Putamen (tissue), 1 donor: ENCODE measurements around the gene BACH2.
"Not testable (repeated sequence)": the region's sequence is repeated elsewhere in the genome, so short reads cannot be mapped to it uniquely, and the experiment has no call there.

ENCODE experiments used
- DNase-seq: peaks from one replicate; pipeline ENCODE4 v3.0.0-alpha.2; 2016; ENCODE audit warnings: low spot score

The BACH2 gene

GRCh38 chr6:90212274-90212673 is 84.4 kb downstream of the BACH2 start:
- no peak for DNase-seq

DNA sequence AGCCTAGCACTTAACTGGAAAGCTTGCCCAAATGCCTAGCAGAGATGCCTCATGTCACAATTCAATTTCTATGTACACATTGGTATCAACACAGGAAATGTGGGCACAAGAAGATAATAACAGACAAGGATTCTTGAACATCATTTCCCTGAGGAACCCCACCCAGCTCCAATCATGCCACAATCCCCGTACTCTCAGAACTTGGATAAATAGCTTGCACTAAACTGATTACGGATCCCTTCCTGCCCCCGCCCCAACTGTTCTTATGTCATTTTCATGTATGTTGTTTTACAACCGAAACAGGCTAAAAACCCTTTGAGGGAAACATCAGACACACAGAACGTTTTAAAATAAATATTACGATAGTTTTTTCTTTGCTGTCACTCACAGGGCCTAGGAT is 87.1 kb downstream of the BACH2 start:
- no peak for DNase-seq

DNA sequence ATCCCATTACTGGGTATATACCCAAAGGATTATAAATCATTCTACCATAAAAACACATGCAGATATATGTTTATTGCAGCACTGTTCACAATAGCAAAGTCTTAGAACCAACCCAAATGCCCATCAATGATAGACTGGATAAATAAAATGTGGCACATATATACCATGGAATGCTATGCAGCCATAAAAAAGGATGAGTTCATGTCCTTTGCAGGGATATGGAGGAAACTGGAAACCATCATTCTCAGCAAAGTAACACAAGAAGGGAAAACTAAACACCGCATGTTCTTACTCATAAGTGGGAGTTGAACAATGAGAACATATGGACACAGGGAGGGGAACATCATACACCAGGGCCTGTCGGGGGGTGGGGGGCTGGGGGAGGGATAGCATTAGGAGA is 88.0 kb downstream of the BACH2 start:
- DNase-seq, result not testable (repeated sequence)

- DNase-seq, result no peak
Observed at GRCh38 chr6:90204327-90205056, 92.2 kb downstream of the BACH2 start.

DNA sequence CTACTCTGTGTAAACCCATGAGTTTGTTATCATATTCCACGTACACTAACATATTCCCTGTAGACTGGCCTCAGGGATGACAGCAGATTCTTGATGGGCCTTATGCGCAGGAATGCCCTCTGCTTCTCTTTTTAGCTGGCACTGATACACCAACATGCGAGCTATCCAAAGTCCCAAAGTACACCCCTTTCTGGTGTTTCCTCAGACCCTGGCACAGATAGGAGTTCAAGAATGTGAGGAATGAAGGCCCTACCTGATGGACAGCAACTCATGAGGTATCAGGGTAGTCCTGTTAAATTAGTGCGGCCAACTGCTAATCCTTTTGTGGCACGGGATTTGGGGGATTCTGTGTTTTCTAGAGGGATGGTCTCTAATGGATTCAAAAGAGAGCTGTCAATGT is 93.0 kb downstream of the BACH2 start:
- no peak for DNase-seq

DNA sequence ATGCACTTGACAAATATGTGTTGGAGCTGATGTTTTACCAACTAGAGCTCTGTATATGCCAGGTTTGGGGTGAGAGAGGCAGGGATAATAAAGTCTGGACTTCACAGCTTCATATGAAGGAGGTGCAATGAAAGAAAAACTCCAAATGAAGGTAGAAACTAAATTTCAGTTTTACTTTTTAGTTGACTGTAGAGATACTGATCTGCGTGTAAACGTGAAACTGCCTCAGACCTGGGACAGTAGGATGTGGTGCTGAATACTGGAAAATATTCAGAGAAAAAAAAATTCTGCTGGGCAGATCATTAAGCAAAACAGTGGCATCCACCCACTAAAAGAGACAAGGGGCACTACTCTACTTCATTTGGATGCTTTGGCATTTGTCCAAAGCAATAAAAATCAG is 94.5 kb downstream of the BACH2 start:
- DNase-seq, result no peak

GRCh38 chr6:90199900-90200299 is 96.7 kb downstream of the BACH2 start:
- DNase-seq, result no peak

GRCh38 chr6:90198758-90199425 is 97.8 kb downstream of the BACH2 start:
- DNase-seq, result no peak

DNA sequence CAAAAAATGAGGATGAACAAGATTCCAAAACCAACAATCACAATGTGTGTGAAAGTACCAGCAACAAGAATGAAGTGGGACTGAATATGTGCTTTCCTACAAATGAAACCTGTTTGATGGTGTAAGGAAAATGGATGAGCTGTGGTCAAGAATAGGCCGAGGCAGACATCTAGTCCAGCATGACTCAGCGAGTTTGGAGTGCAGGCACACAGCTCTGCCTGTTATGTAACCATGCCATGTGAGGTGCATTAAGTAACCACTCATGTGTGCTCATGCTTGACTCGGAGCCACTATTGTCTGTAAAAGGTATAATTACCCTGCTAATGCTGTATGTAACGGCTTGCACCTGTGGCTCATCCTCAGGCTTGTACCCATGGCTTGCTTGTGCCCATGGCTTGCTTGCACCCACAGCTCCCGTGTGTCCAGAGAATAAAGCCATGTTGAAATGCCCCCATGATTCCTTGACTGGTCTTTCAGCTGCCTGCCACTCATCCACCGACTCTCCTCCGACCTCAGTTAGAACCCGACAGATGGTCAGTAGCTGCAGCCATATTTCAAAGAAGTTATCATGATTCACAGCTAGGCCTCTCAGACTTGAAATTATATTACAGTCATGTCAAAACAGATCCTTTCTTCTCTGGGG is 98.7 kb downstream of the BACH2 start:
- no peak for DNase-seq

DNA sequence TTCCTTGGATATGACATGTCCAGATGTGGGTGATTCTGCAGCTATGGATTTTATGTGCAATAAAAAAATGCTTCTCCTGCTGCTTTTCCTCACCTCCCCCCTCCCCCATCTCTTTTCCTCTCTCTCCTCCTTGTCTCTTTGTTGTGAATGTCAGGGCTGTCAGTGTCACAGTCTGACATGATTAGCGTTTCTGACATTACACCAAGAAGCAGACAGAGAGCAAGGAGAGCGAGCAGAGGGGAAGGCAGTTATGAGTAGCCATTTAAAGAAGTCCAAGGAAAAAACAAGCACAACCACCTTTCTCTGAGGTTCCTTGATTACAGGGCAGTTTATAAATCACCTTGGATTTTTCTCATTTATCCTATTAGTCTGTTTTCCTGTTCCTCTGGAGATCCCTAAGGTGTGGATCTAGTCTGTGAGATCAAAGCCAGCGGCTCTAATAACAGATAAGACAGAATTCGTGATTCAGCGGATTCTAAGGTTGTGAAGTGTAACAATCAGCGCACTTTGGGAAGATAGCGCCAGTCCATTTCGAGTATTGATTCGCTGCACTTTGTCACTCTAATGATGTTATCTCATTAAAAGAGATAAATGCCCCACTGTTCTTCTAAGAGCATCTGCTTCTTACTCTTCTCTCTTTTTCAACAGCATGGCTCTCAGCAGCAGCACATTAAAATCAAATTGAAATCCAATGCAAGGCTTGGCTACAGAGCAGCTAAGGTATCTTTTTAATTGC is 101.4 kb downstream of the BACH2 start:
- DNase-seq, result no peak

- no peak for DNase-seq
Observed at GRCh38 chr6:90194371-90194841, 102.2 kb downstream of the BACH2 start.

- no peak for DNase-seq
Observed at GRCh38 chr6:90193359-90193758, 103.3 kb downstream of the BACH2 start.

GRCh38 chr6:90192857-90193256 is 103.8 kb downstream of the BACH2 start:
- no peak for DNase-seq

DNA sequence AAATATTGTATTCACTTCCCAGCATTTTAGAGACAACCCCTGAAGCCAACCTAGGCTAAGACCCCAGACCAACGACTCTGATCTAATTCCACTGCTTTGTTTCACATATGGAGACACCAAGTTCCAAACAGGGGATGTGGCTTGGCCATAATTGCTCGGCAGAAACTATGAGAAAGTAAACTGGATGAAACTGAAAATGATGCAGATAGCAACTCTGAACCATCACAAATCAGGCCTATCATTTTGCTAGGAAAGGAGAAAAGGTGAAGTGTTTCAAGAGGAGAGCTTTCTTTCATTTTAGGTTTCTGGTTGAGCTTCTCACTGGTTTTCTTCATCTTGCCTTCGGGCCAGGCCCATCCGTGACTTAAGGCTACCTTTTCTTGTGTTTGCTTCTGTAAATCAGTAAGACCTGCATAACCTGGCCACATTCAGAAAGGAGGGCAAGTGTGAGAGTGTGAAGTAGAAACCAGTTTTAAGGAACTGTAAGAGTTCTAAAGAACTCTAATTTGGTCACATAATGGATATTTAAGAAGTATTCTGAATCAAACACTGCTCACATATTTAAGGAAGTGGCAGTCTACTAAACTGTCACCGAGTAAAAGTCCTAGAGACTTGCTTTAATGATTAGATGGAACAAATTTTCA is 105.8 kb downstream of the BACH2 start:
- DNase-seq, result no peak

- DNase-seq, result no peak
Observed at GRCh38 chr6:90190131-90190530, 106.5 kb downstream of the BACH2 start.

DNA sequence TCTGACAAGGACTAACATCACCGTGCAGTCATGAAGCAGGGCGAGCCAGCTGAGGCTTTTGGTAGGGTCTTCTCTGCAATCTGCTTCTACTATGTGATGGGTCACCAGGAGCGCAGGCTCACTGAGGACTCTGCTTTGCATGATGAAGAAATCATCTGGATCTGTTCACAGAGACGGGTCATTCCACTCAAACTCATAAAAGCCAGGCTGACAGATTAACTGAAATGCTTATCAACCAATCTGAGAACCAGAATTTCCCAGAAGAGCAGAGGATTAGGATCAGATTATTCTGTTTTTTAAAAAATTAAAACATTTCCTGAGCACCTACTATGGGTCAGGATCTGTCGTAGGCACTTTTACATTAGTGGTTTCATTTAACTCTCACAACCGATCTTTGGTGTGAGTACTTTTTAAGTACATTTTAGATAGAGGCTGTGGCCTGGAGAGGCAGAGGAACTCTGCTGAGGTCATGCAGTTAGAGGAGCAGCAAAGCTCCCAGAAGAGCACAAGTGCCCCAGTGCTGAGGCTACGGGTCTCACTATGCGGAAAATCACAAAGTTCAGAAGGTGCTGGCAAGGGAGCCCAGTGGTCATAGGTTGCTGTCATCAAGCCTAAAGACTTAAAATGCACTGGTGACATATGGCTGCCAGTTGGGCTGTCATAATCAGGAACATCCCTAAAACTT is 109.1 kb downstream of the BACH2 start:
- DNase-seq, result no peak

GRCh38 chr6:90186637-90187371 is 109.8 kb downstream of the BACH2 start:
- no peak for DNase-seq

GRCh38 chr6:90186026-90186425 is 110.6 kb downstream of the BACH2 start:
- DNase-seq, result no peak

- DNase-seq, result no peak
Observed at GRCh38 chr6:90184334-90185298, 112.0 kb downstream of the BACH2 start.
